RWPE1 (cell line): ENCODE results near the gene DNM3.

Source experiments
- CTCF ChIA-PET: fragments of 350-600 bp; sonication (Branson Sonifier 250); formaldehyde crosslinking; extraction: SDS; loops from one replicate; lab custom pipeline; 2021; lab: Yijun Ruan, JAX
- POLR2A ChIA-PET: fragments of 400-600 bp; formaldehyde crosslinking; extraction: SDS; loops from one replicate; lab custom pipeline; 2020; ENCODE audit warnings: antibody characterized with exemption; ENCODE audit not compliant: low non-redundant PET; lab: Yijun Ruan, JAX
- DNase-seq: peaks from one replicate; pipeline ENCODE4 v3.0.0; 2012; ENCODE audit warnings: low spot score
- H3K27ac ChIP-seq: fragments of 450-650 bp; 2 replicates; pipeline ENCODE4 v1.5.1; 2017
- CTCF ChIP-seq: fragments of 450-650 bp; conservative IDR thresholded peaks from 2 replicates; pipeline ENCODE4 v1.5.1; 2017; ENCODE audit warnings: low read depth, mild to moderate bottlenecking

The DNM3 gene

DNA sequence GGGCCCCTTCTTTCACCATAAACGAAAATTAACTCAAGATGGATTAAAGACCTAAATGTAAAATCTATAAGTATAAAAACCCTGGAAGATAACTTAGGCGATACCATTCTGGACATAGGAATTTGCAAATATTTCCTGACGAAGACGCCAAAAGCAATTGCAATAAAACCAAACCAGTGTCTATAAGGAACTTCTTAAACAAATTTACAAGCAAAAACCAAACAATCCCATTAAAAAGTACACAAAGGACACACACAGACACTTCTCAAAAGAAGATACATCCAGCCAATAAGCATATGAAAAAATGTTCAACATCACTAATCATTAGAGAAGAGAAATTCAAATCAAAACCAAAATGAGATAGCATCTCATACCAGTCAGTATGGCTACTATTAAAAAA is 500.4 kb downstream of the DNM3 start:
- CTCF ChIA-PET, result interaction anchor here (0.6 kb wide), 1 partner anchor 364 kb away, joined by 3 read pairs; no protein-coding TSS in a partner anchor
- POLR2A ChIA-PET, result no interaction called here
- no peak for DNase-seq
- TF ChIP-seq CTCF, result no peak
- no peak overlapping the region for H3K27ac ChIP-seq

GRCh38 chr1:172342584-172343239 is 501.4 kb downstream of the DNM3 start:
- no peak for TF ChIP-seq CTCF
- ChIA-PET POLR2A (no interaction called here), CTCF (interaction anchor here (0.5 to 0.7 kb wide), 4 partner anchors 14 to 376 kb away, joined by 3 to 4 read pairs (median 3); no protein-coding TSS in a partner anchor)
- DNase-seq, result no peak
- no peak overlapping the region for H3K27ac ChIP-seq

DNA sequence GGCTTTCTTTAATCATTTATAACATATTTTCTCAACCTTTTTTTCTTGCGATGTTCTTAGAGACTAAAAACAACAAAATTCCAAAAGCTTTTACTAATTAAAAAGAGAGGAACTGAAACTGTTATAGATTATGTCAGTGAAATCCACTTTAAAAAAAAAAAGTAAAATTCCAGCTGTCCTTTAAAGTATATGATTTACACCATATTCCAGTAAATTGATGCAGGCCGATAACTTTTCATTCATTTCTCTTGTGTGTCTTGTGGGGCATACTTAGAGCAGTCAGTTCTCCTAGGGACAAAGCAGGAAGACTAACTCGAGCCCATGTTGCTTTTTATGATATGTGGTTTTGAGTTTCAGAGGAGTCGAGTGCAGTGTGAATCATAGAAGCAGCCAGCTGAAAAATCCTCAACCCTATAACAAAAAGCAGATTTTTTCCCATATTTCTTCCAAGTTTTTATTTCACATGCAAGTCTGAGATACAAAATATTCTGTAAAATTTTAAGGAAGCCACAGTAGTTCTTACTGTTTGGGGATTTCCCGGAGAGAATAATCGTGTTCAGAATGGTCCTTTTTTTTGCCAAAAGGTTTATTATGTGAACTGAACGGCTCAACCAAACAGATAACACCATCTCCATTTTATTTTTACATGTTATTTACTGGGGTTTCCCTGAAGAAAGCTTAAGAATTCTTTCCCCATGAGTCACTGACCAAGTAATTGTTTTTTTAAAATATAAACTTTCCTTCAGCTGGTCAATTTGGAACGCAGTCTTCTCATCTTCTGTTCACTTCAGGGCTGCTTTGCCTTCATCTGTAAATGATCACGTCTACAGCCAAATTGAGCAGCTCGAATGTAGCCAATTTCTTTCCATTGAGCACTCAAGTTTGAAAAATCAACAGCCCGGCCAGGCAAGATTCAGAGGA is 502.2 kb downstream of the DNM3 start:
- ChIA-PET POLR2A (no interaction called here), CTCF (interaction anchor here (0.5 to 0.8 kb wide), 5 partner anchors 13 to 376 kb away, joined by 3 to 4 read pairs (median 3); no protein-coding TSS in a partner anchor)
- H3K27ac ChIP-seq, result no peak overlapping the region
- DNase-seq, result no peak
- TF ChIP-seq CTCF, result no peak

- ChIA-PET POLR2A (no interaction called here), CTCF (no interaction called here)
- H3K27ac ChIP-seq, result no peak overlapping the region
- TF ChIP-seq CTCF, result no peak
- no peak for DNase-seq
These were observed 503.1 kb downstream of the DNM3 start for GRCh38 chr1:172344444-172344843.

DNA sequence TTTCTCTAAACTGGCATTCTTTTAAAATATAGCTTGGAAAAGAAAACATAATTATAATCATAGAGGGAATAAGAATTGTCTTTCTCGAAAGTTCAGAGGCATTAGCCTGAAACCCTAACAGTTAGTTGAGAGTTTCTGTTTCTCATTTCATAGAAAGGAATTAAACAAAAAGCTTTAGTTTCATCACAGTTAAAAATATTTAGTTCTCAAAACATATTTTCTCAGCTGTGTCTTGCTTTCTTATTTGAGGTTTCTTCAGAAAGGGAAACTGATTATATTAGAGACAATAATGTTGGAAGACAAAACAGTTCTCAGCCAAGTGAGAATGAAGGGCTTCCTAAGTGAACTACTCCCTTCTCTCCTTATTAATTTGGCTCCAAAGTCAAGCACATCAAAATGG is 503.8 kb downstream of the DNM3 start:
- POLR2A ChIA-PET, result no interaction called here
- TF ChIP-seq CTCF, result no peak
- CTCF ChIA-PET, result no interaction called here
- H3K27ac ChIP-seq, result no peak overlapping the region
- no peak for DNase-seq

DNA sequence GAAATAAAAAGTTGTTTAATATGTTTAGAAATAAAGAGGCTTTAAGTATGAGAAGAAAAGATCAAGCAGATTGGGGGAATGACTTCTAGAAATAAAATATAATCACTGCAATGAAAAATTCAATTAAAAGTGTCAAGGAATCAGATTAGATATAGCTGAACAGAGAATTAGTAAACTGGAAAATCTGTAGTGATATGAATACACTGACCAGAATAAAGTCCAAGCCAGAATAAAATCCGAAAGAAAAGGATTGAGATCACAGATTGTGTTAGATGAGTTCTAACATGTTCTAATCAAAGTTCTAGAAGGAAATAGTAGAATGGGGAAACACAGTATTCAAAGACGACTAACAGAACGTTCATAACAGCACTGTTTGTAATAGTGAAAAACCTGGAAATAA is 506.1 kb downstream of the DNM3 start:
- ChIA-PET POLR2A (no interaction called here), CTCF (interaction anchor here (0.7 kb wide), 1 partner anchor 926 kb away, joined by 4 read pairs; no protein-coding TSS in a partner anchor)
- no peak for TF ChIP-seq CTCF
- DNase-seq, result no peak
- H3K27ac ChIP-seq, result no peak overlapping the region
